ENCODE data around the gene FAAH2. TPM values are rescaled to one million over a fixed set of nuclear protein-coding genes. Genes with fewer than 3 reads are reported as not detected.

The FAAH2 gene
- total and polyA plus RNA-seq, 8 donors = 2.6 to 17.3 (median 7.2) TPM; not detected in 1

DNA sequence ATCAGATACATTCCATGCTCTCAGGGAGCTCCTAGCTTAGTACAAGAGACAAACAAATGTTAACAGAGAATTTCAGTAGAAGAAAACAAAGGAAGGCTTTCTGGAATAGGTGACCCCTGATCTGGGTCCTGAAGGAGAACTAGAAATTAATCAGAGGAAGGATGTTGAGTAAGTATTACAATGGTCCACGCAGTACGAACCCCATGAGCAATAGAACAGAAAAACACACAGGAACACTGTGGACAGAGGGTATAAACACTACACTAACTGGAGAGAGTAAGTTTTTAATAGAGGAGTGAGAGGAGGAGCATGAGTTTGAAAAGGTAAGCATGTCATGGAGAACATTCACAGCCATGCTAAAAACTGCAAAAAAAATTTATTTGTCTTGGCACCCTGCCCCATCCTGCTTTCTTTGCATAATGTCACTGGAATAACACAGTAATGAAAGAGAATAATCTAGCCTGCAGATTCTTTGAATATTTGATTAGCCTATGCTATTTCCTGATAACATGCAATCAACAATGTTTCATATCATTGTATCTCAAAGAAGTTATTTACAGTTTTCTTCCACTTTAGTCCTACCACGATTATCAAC lies 165.0 kb downstream of the FAAH2 start:
- no peaks in the 10 kb centered on the region for H3K4me1 ChIP-seq
- TF ChIP-seq POLR2AphosphoS5 (IDR thresholded peaks at IDR 0.05) (no peak), CTCF (IDR thresholded peaks at IDR 0.05) (no peak), EP300 (IDR thresholded peaks at IDR 0.05) (no peak), POLR2A (IDR thresholded peaks at IDR 0.05) (no peak)
- H3K27me3 ChIP-seq = no peaks in the 10 kb centered on the region
- 23 to 52% (median 50%) methylated on average over 3 of the region's 3 CpGs for WGBS, 5 donors
- H3K4me3 ChIP-seq = no peak overlapping the region
- no peaks in the 10 kb centered on the region for H3K36me3 ChIP-seq
- intact Hi-C loops (cut with DNase I; ENCODE audit: low total_unique reads) = no loop called here
- peaks cover 0 to 11% (median 0%) of the 10 kb centered on the region in 4 donors for H3K9me3 ChIP-seq
- DNase-seq = peak in 1 of 2 donors; percentile 20
- no peak overlapping the region for H3K27ac ChIP-seq

DNA sequence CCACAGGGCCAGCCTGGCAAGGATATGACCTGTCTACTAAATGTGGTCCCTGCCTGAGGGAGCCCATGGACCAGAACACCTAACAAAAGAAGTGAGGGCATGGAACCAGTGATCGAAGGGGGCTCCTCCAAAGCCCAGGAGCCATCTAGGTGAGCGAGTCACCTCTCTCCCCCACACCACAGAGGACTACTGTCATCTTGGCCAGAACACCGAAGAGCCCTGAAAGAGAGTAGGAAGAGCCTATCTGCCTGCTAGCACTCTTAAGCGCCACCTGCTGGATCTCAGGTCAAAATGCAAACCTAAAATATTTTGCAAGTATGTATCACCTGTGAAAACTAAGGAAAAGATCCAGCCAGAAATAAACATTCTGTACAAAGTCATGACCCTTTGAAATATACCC lies 167.4 kb downstream of the FAAH2 start:
- Histone ChIP-seq H3K9me3 (peaks cover 0 to 26% (median 0%) of the 10 kb centered on the region in 4 donors), H3K27ac (no peak overlapping the region), H3K36me3 (no peaks in the 10 kb centered on the region), H3K4me3 (no peak overlapping the region), H3K4me1 (no peaks in the 10 kb centered on the region), H3K27me3 (peaks cover 0 to 4% (median 0%) of the 10 kb centered on the region in 3 donors)
- intact Hi-C loops (cut with DNase I; ENCODE audit: low total_unique reads) = no loop called here
- WGBS, 5 donors = 30 to 72% (median 53%) methylated on average over 4 of the region's 4 CpGs
- TF ChIP-seq POLR2A (IDR thresholded peaks at IDR 0.05) = no peak
- TF ChIP-seq CTCF (IDR thresholded peaks at IDR 0.05) = peak in 2 of 7 experiments; percentile 22 to 29
- DNase-seq = peak in 1 of 2 donors; percentile 6

- intact Hi-C loops (cut with DNase I; ENCODE audit: low total_unique reads) = no loop called here
- H3K9me3 ChIP-seq = peaks cover 0 to 33% (median under 1%) of the 10 kb centered on the region in 4 donors
- 74 to 94% (median 90%) methylated on average over 2 to 6 of the region's 6 CpGs for WGBS, 5 donors
Measured at GRCh38 chrX:57481514-57481913, 195.0 kb downstream of the FAAH2 start.

GRCh38 chrX:57516491-57516890 lies 230.0 kb downstream of the FAAH2 start:
- Histone ChIP-seq H3K9me3 (no peaks in the 10 kb centered on the region), H3K27me3 (peaks cover 0 to 4% (median 0%) of the 10 kb centered on the region in 3 donors), H3K36me3 (no peaks in the 10 kb centered on the region), H3K27ac (no peak overlapping the region), H3K4me3 (no peak overlapping the region), H3K4me1 (no peaks in the 10 kb centered on the region)
- TF ChIP-seq CTCF (IDR thresholded peaks at IDR 0.05) = no peak
- TF ChIP-seq POLR2A (IDR thresholded peaks at IDR 0.05) = no peak
- no peak for TF ChIP-seq POLR2AphosphoS5 (IDR thresholded peaks at IDR 0.05)
- no peak for TF ChIP-seq EP300 (IDR thresholded peaks at IDR 0.05)
- intact Hi-C loops (cut with DNase I; ENCODE audit: low total_unique reads) = no loop called here
- 63 to 91% (median 79%) methylated on average over 3 to 5 of the region's 5 CpGs for WGBS, 5 donors
- no peak for DNase-seq

More at GRCh38 chrX:57481514-57481913, 195.0 kb downstream of the FAAH2 start:
- no peaks in the 10 kb centered on the region for H3K27me3 ChIP-seq
- DNase-seq = no peak
- H3K27ac ChIP-seq = no peak overlapping the region
- TF ChIP-seq EP300 (IDR thresholded peaks at IDR 0.05) (no peak), POLR2A (IDR thresholded peaks at IDR 0.05) (no peak), CTCF (IDR thresholded peaks at IDR 0.05) (no peak), POLR2AphosphoS5 (IDR thresholded peaks at IDR 0.05) (no peak)
- H3K4me3 ChIP-seq = no peak overlapping the region
- H3K36me3 ChIP-seq = no peaks in the 10 kb centered on the region
- no peaks in the 10 kb centered on the region for H3K4me1 ChIP-seq
